ENCODE data around the gene WDR90.

Gene WDR90

GRCh38 chr16:628321-629061 lies 20.7 kb upstream of the WDR90 start:
- H3K9ac ChIP-seq (ENCODE audit: low read depth, low read length): no peak overlapping the region
- H3K36me3 ChIP-seq (ENCODE audit: insufficient read depth, low read length): peaks cover 8% of the 10 kb centered on the region
- no peaks in the 10 kb centered on the region for H3K27me3 ChIP-seq (ENCODE audit: control insufficient read depth, insufficient read depth, low read length)
- H3K4me3 ChIP-seq (ENCODE audit: low read length): no peak overlapping the region
- H3K4me1 ChIP-seq (ENCODE audit: control insufficient read depth, insufficient read depth, low read length): peaks cover 34% of the 10 kb centered on the region
- H3K4me2 ChIP-seq (ENCODE audit: low read length): no peak overlapping the region
- no peaks in the 10 kb centered on the region for H3K9me3 ChIP-seq (replicated peaks; ENCODE audit: low read length)

- H3K4me3 ChIP-seq (ENCODE audit: low read length): no peak overlapping the region
- H3K4me2 ChIP-seq (ENCODE audit: low read length): no peak overlapping the region
- H3K4me1 ChIP-seq (ENCODE audit: control insufficient read depth, insufficient read depth, low read length): peaks cover 34% of the 10 kb centered on the region
- peaks cover 15% of the 10 kb centered on the region for H3K36me3 ChIP-seq (ENCODE audit: insufficient read depth, low read length)
- H3K9me3 ChIP-seq (replicated peaks; ENCODE audit: low read length): no peaks in the 10 kb centered on the region
- H3K9ac ChIP-seq (ENCODE audit: low read depth, low read length): no peak overlapping the region
- no peaks in the 10 kb centered on the region for H3K27me3 ChIP-seq (ENCODE audit: control insufficient read depth, insufficient read depth, low read length)
Observed at GRCh38 chr16:629185-629832, 19.9 kb upstream of the WDR90 start.

- Histone ChIP-seq H3K9ac (ENCODE audit: low read depth, low read length) (no peak overlapping the region), H3K4me3 (ENCODE audit: low read length) (no peak overlapping the region), H3K4me1 (ENCODE audit: control insufficient read depth, insufficient read depth, low read length) (peaks cover 34% of the 10 kb centered on the region), H3K9me3 (replicated peaks; ENCODE audit: low read length) (no peaks in the 10 kb centered on the region), H3K4me2 (ENCODE audit: low read length) (no peak overlapping the region), H3K27me3 (ENCODE audit: control insufficient read depth, insufficient read depth, low read length) (no peaks in the 10 kb centered on the region), H3K36me3 (ENCODE audit: insufficient read depth, low read length) (peaks cover 16% of the 10 kb centered on the region)
Observed at GRCh38 chr16:629833-630248, 19.3 kb upstream of the WDR90 start.

GRCh38 chr16:630249-630814 lies 18.8 kb upstream of the WDR90 start:
- H3K4me1 ChIP-seq (ENCODE audit: control insufficient read depth, insufficient read depth, low read length): peaks cover 35% of the 10 kb centered on the region
- H3K9ac ChIP-seq (ENCODE audit: low read depth, low read length): no peak overlapping the region
- H3K36me3 ChIP-seq (ENCODE audit: insufficient read depth, low read length): peaks cover 16% of the 10 kb centered on the region

GRCh38 chr16:630815-631405 lies 18.3 kb upstream of the WDR90 start, which contains the start of gene WFIKKN1:
WFIKKN1 (plus strand) TSS chr16:630985; CDS start chr16:631254, 269 bp downstream.
- no peaks in the 10 kb centered on the region for H3K9me3 ChIP-seq (replicated peaks; ENCODE audit: low read length)
- no peaks in the 10 kb centered on the region for H3K27me3 ChIP-seq (ENCODE audit: control insufficient read depth, insufficient read depth, low read length)
- H3K36me3 ChIP-seq (ENCODE audit: insufficient read depth, low read length): peaks cover 13% of the 10 kb centered on the region
- no peak within 1 kb of the TSS for H3K4me3 ChIP-seq (ENCODE audit: low read length)
- no peak within 1 kb of the TSS for H3K9ac ChIP-seq (ENCODE audit: low read depth, low read length)
- peaks cover 38% of the 10 kb centered on the region for H3K4me1 ChIP-seq (ENCODE audit: control insufficient read depth, insufficient read depth, low read length)
- H3K4me2 ChIP-seq (ENCODE audit: low read length): no peak within 1 kb of the TSS

More at GRCh38 chr16:630249-630814, 18.8 kb upstream of the WDR90 start:
- H3K4me3 ChIP-seq (ENCODE audit: low read length): no peak overlapping the region
- H3K4me2 ChIP-seq (ENCODE audit: low read length): no peak overlapping the region
- no peaks in the 10 kb centered on the region for H3K9me3 ChIP-seq (replicated peaks; ENCODE audit: low read length)
- no peaks in the 10 kb centered on the region for H3K27me3 ChIP-seq (ENCODE audit: control insufficient read depth, insufficient read depth, low read length)

GRCh38 chr16:631808-632358 lies 17.3 kb upstream of the WDR90 start:
- peaks cover 8% of the 10 kb centered on the region for H3K36me3 ChIP-seq (ENCODE audit: insufficient read depth, low read length)
- no peaks in the 10 kb centered on the region for H3K9me3 ChIP-seq (replicated peaks; ENCODE audit: low read length)
- H3K4me1 ChIP-seq (ENCODE audit: control insufficient read depth, insufficient read depth, low read length): peaks cover 32% of the 10 kb centered on the region
- no peak overlapping the region for H3K9ac ChIP-seq (ENCODE audit: low read depth, low read length)
- no peaks in the 10 kb centered on the region for H3K27me3 ChIP-seq (ENCODE audit: control insufficient read depth, insufficient read depth, low read length)
- no peak overlapping the region for H3K4me3 ChIP-seq (ENCODE audit: low read length)
- no peak overlapping the region for H3K4me2 ChIP-seq (ENCODE audit: low read length)

- H3K4me3 ChIP-seq (ENCODE audit: low read length): no peak overlapping the region
- H3K4me1 ChIP-seq (ENCODE audit: control insufficient read depth, insufficient read depth, low read length): peaks cover 29% of the 10 kb centered on the region
- no peak overlapping the region for H3K4me2 ChIP-seq (ENCODE audit: low read length)
- H3K9me3 ChIP-seq (replicated peaks; ENCODE audit: low read length): no peaks in the 10 kb centered on the region
- H3K36me3 ChIP-seq (ENCODE audit: insufficient read depth, low read length): peaks cover 8% of the 10 kb centered on the region
- no peaks in the 10 kb centered on the region for H3K27me3 ChIP-seq (ENCODE audit: control insufficient read depth, insufficient read depth, low read length)
- H3K9ac ChIP-seq (ENCODE audit: low read depth, low read length): no peak overlapping the region
Observed at GRCh38 chr16:632486-633335, 16.5 kb upstream of the WDR90 start.

GRCh38 chr16:633336-634050 lies 15.7 kb upstream of the WDR90 start:
- H3K9me3 ChIP-seq (replicated peaks; ENCODE audit: low read length): no peaks in the 10 kb centered on the region
- H3K27me3 ChIP-seq (ENCODE audit: control insufficient read depth, insufficient read depth, low read length): no peaks in the 10 kb centered on the region
- H3K4me1 ChIP-seq (ENCODE audit: control insufficient read depth, insufficient read depth, low read length): peaks cover 25% of the 10 kb centered on the region
- no peak overlapping the region for H3K9ac ChIP-seq (ENCODE audit: low read depth, low read length)
- H3K4me2 ChIP-seq (ENCODE audit: low read length): no peak overlapping the region
- no peak overlapping the region for H3K4me3 ChIP-seq (ENCODE audit: low read length)
- peaks cover 8% of the 10 kb centered on the region for H3K36me3 ChIP-seq (ENCODE audit: insufficient read depth, low read length)

GRCh38 chr16:634051-634670 lies 15.0 kb upstream of the WDR90 start:
- Histone ChIP-seq H3K27me3 (ENCODE audit: control insufficient read depth, insufficient read depth, low read length) (no peaks in the 10 kb centered on the region), H3K9ac (ENCODE audit: low read depth, low read length) (no peak overlapping the region), H3K36me3 (ENCODE audit: insufficient read depth, low read length) (peaks cover 8% of the 10 kb centered on the region), H3K4me2 (ENCODE audit: low read length) (no peak overlapping the region), H3K4me1 (ENCODE audit: control insufficient read depth, insufficient read depth, low read length) (peaks cover 25% of the 10 kb centered on the region), H3K9me3 (replicated peaks; ENCODE audit: low read length) (no peaks in the 10 kb centered on the region), H3K4me3 (ENCODE audit: low read length) (no peak overlapping the region)

GRCh38 chr16:634996-635395 lies 14.2 kb upstream of the WDR90 start:
- Histone ChIP-seq H3K9me3 (replicated peaks; ENCODE audit: low read length) (no peaks in the 10 kb centered on the region), H3K27me3 (ENCODE audit: control insufficient read depth, insufficient read depth, low read length) (no peaks in the 10 kb centered on the region), H3K4me1 (ENCODE audit: control insufficient read depth, insufficient read depth, low read length) (peaks cover 22% of the 10 kb centered on the region), H3K4me3 (ENCODE audit: low read length) (peak overlapping the region; percentile 90), H3K4me2 (ENCODE audit: low read length) (peak overlapping the region; percentile 100), H3K9ac (ENCODE audit: low read depth, low read length) (peak overlapping the region; percentile 80), H3K36me3 (ENCODE audit: insufficient read depth, low read length) (peaks cover 8% of the 10 kb centered on the region)
